Right kidney (tissue), 1 donor: ENCODE data around the gene AQP11.
"Not testable (repeated sequence)": the region's sequence is repeated elsewhere in the genome, so short reads cannot be mapped to it uniquely, and the experiment has no call there.

ENCODE experiments used
- DNase-seq: peaks from one replicate; pipeline ENCODE4 v3.0.0-alpha.2; 2016

AQP11 gene

GRCh38 chr11:77590194-77590782, 535 bp downstream of the AQP11 start:
- no peak for DNase-seq

- DNase-seq = no peak
Measured at GRCh38 chr11:77592727-77593126, 3.0 kb downstream of the AQP11 start.

GRCh38 chr11:77593883-77594282, 4.1 kb downstream of the AQP11 start:
- no peak for DNase-seq

- DNase-seq = no peak
Measured at GRCh38 chr11:77596626-77597025, 6.9 kb downstream of the AQP11 start.

- no peak for DNase-seq
Measured at GRCh38 chr11:77598195-77598594, 8.4 kb downstream of the AQP11 start.

- DNase-seq = no peak
Measured at GRCh38 chr11:77602381-77603088, 12.8 kb downstream of the AQP11 start.

- no peak for DNase-seq
Measured at GRCh38 chr11:77604281-77604680, 14.5 kb downstream of the AQP11 start.

GRCh38 chr11:77609234-77609633, 19.5 kb downstream of the AQP11 start:
- DNase-seq = no peak

- DNase-seq = no peak
Measured at GRCh38 chr11:77611921-77612320, 22.2 kb downstream of the AQP11 start.

GRCh38 chr11:77617892-77618291, 28.1 kb downstream of the AQP11 start:
- no peak for DNase-seq

GRCh38 chr11:77619576-77620198, 29.9 kb downstream of the AQP11 start:
- DNase-seq = peak; percentile 17

- no peak for DNase-seq
Measured at GRCh38 chr11:77630157-77630710, 40.5 kb downstream of the AQP11 start.

- not testable (repeated sequence) for DNase-seq
Measured at GRCh38 chr11:77633926-77634325, 44.2 kb downstream of the AQP11 start.

GRCh38 chr11:77636731-77637344, 47.1 kb downstream of the AQP11 start:
- no peak for DNase-seq

GRCh38 chr11:77637345-77638165, 47.8 kb downstream of the AQP11 start, which contains the start of gene CLNS1A:
Gene CLNS1A, minus strand, starts transcription at chr11:77637794. Its CDS starts 80 bp downstream, at chr11:77637714.
- peak; percentile 90 for DNase-seq

- DNase-seq = no peak
Measured at GRCh38 chr11:77642228-77642627, 52.5 kb downstream of the AQP11 start.

GRCh38 chr11:77644887-77645286, 55.1 kb downstream of the AQP11 start:
- no peak for DNase-seq

GRCh38 chr11:77647654-77648305, 58.0 kb downstream of the AQP11 start:
- no peak for DNase-seq

GRCh38 chr11:77650123-77650522, 60.4 kb downstream of the AQP11 start:
- no peak for DNase-seq

GRCh38 chr11:77654770-77655434, 65.1 kb downstream of the AQP11 start:
- no peak for DNase-seq

GRCh38 chr11:77656362-77656761, 66.6 kb downstream of the AQP11 start:
- DNase-seq = no peak
